HG03442 (cell line): ENCODE data around the gene RNF7.
"Not testable (repeated sequence)": the region's sequence is repeated elsewhere in the genome, so short reads cannot be mapped to it uniquely, and the experiment has no call there.

Source experiments
- ATAC-seq: cut with Tn5 transposase; IDR thresholded peaks from one replicate; pipeline ENCODE4 v1.9.1; 2021; ENCODE audit warnings: mild to moderate bottlenecking, moderate library complexity; ENCODE audit not compliant: unreplicated experiment

RNF7 gene

DNA sequence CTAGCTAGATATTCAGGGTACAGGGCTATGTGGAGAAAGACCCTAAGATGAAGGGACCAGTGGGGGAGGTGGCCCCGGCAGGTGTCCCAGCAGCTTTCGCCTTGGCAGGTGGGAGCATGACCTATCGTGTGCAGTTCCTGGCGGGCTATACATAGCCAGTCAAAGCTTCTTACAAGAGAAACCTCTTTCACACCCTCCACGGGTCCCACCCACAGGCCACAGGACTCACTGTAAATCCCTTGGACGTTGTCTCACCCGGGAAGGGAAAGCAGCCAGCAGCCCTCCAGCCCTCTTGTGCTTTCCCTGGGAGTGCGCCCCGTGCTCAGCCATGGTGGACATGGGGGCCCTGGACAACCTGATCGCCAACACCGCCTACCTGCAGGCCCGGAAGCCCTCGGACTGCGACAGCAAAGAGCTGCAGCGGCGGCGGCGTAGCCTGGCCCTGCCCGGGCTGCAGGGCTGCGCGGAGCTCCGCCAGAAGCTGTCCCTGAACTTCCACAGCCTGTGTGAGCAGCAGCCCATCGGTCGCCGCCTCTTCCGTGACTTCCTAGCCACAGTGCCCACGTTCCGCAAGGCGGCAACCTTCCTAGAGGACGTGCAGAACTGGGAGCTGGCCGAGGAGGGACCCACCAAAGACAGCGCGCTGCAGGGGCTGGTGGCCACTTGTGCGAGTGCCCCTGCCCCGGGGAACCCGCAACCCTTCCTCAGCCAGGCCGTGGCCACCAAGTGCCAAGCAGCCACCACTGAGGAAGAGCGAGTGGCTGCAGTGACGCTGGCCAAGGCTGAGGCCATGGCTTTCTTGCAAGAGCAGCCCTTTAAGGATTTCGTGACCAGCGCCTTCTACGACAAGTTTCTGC is 40.1 kb downstream of the RNF7 start:
- no peak for ATAC-seq

DNA sequence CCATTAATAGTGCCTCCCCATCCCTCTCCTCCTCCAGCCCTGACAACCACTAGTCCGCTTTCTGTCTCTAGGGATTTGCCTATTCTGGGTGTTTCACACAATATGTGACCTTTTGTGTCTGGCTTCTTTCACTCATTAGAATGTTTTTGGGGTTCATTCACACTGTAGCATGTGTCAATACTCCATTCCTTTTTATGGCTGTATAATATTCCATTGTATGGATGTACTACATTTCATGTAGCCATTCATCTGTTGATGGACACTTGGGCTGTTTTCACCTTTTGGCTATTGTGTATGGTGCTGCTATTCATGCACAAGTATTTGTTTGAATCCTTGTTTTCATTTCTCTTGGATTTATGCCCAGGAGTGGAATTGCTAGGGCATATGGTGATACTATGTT is 41.6 kb downstream of the RNF7 start:
- ATAC-seq = no peak

GRCh38 chr3:141782386-141782932 is 44.4 kb downstream of the RNF7 start:
- no peak for ATAC-seq

DNA sequence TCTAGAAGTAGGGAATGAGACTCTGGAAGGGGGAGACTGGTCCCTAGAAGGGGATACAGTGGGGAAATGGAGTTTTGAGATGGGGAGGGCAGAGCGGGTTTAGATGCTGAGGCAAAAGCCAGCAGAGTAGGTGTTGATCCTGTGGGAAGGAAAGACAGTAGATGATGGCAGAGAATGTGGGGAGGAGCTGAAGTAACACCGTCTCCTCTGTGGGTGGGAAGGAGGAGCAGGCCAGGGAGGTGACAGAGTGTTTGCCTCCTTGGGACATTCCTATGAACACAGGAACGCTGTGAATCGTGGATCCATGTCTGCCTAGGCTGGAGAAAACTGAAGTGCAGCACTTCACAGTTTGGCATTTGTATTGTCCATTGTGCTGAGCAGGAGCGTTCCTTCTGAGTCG is 45.5 kb downstream of the RNF7 start:
- no peak for ATAC-seq

GRCh38 chr3:141784096-141784495 is 46.0 kb downstream of the RNF7 start:
- no peak for ATAC-seq

GRCh38 chr3:141784531-141784930 is 46.4 kb downstream of the RNF7 start:
- ATAC-seq = no peak

- ATAC-seq = no peak
Observed at GRCh38 chr3:141788149-141788548, 50.1 kb downstream of the RNF7 start.

DNA sequence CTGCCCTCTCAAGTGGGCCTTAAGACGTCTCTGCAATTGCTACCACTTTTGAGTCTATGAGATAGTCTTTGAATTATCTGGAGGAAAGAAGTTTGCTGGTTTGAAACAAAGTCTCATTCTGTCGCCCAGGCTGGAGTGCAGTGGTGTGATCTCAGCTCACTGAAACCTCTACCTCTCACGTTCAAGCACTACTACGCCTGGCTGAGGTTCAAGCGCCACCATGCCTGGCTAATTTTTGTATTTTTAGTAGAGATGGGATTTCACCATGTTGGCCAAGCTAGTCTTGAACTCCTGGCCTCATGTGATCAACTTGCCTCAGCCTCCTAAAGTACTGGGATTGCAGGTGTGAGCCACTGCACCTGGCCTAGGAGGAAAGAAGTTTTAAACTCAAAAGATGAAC is 50.7 kb downstream of the RNF7 start:
- not testable (repeated sequence) for ATAC-seq

- ATAC-seq = no peak
Observed at GRCh38 chr3:141789281-141789680, 51.2 kb downstream of the RNF7 start.

DNA sequence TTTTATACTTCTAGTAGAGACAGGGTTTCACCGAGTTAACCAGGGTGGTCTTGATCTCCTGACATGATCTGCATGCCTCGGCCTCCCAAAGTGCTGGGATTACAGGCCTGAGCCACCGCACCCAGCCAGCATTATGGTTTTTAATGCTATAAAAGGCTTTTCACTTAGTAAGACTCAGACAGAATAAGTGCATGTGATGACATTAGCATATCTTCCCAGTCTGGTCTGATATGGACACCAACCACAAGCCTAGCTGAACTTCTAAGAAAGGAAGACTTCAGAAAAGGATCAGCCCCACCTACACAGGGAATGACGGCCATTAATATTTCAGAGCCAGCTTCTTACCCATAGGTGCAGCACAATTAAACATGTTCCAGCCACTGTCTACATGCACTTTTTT is 52.1 kb downstream of the RNF7 start:
- no peak for ATAC-seq

- no peak for ATAC-seq
Observed at GRCh38 chr3:141792495-141792894, 54.4 kb downstream of the RNF7 start.

GRCh38 chr3:141793476-141794260 is 55.6 kb downstream of the RNF7 start:
- ATAC-seq = no peak

DNA sequence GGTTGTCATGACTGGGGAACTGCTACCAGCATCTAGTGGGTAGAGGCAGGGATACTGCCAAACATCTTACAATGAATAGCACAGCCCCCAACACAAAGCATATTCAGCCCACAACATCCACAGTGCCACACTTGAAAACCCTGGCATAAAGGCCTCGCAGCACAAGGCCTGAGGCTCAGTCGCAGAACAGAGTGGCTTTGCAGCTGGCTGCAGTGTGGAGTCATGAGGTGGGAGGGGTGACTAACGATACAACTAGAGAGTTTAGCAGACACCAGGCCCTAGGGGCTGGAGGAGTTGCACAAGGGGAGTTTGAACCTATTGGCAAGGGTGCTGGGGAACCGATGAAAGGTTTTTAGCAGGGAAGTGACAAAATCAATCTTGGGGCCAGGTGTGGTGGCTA is 57.2 kb downstream of the RNF7 start:
- no peak for ATAC-seq

DNA sequence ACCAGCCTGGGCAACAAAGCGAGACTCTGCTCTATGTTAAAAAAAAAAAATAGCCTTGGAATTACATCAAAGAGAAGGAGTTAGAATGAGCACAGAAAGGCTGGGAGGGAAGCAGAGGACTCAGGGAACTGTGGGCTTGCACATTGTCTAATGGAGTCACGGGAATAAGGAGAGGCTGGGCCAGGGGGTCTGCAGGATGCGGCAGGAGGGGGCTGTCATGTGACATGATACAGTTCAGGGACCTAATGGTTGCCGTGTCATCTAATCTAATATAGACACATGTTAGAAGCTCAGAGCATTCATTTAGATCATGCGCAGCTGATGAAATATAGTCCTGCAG is 57.6 kb downstream of the RNF7 start:
- ATAC-seq = no peak

DNA sequence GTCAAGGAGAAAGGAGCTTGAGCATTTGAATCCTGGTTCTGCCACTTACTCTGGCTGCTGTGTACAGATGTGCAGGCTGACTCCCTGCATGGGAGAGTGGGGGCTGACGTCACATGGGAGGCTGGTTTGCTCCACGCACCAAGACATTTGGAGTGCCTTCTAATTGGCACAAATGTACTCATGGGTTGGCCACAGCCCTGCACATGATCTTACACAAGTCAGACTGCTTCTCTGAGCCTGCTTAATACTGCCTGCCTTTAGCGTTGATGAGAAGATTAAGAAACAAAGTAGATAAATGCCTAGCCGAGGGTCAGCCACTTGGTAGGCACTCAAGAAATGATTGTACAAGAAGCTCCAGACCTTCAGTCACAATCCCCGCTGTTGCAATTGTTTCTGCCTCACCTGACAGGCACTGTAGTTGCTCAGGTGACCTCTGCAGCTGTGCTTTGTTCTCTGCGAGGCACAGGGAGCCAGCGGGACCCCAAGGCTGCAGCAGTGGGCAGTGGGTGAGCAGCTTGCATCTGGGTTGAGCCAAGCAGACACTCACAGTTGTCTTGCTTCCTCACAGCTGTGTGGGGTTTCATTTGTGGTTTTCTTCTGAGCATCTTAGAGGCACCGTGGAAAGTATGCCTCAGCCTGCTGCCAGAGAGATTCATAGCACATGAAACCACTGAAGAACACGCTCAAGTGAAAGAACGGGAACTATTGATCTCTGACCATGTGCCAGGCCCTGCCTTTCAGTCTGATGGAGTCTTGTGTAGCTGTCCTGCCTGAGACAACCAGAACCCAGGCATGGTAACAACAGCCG is 58.2 kb downstream of the RNF7 start:
- ATAC-seq = peak; percentile 93
